Keratinocyte (primary cell): ENCODE data around the gene RPL38.

Source experiments
- CTCF ChIP-seq, 3 experiments: IDR thresholded peaks in 1 of 3; conservative IDR thresholded peaks in 1 of 3; optimal IDR thresholded peaks in 1 of 3; 2 replicates in 2 of 3; 3 replicates in 1 of 3; pipeline versions ENCODE3 to v1.5.1; 2011; ENCODE audit warnings: low read length in 3 of 3, mild to moderate bottlenecking in 3 of 3, moderate library complexity in 2 of 3, control low read depth in 1 of 3, inconsistent platforms in 1 of 3; ENCODE audit not compliant: insufficient read depth in 2 of 3; ENCODE audit errors: extremely low read depth in 1 of 3
- EZH2 ChIP-seq: IDR thresholded peaks from one replicate; pipeline ENCODE4 v1.6.1; 2012; ENCODE audit warnings: inconsistent platforms, mild to moderate bottlenecking, low read length, moderate library complexity

- TF ChIP-seq CTCF (optimal IDR thresholded peaks at IDR 0.05 in 1 of 3, IDR thresholded peaks at IDR 0.05 in 1 of 3, conservative IDR thresholded peaks at IDR 0.05 in 1 of 3; ENCODE audit: extremely low read depth in 1 of 3, insufficient read depth in 2 of 3, low read length in 3 of 3) (no peak), EZH2 (no peak)
These were observed 15.0 kb downstream of the RPL38 start for GRCh38 chr17:74218436-74218835.
